ENCODE data around the gene GPR33.

The GPR33 gene

GRCh38 chr14:31487886-31488285 is at the start of gene GPR33:
Gene GPR33, minus strand, starts transcription at chr14:31488039. Its CDS starts 4,074 bp downstream, at chr14:31483965.
- ChIA-PET POLR2A (ENCODE audit: low non-redundant PET) (interaction anchor here (0.6 kb wide), 1 partner anchor 8 kb away, joined by 3 read pairs; no protein-coding TSS in a partner anchor), CTCF (interaction anchor here (0.6 to 0.7 kb wide), 2 partner anchors 670 to 912 kb away, joined by 3 to 5 read pairs; no protein-coding TSS in a partner anchor)
- TF ChIP-seq CTCF (conservative IDR thresholded peaks at IDR 0.05; ENCODE audit: low read depth) = no peak

GRCh38 chr14:31536201-31536960 is 48.5 kb upstream of the GPR33 start:
- POLR2A ChIA-PET (ENCODE audit: low non-redundant PET) = no interaction called here
- CTCF ChIA-PET = interaction anchor here (0.6 to 0.7 kb wide), 2 partner anchors 31 to 198 kb away, joined by 3 to 4 read pairs; no protein-coding TSS in a partner anchor

More at GRCh38 chr14:31487886-31488285, at the start of gene GPR33:
- H3K27ac ChIP-seq = no peak within 1 kb of the TSS
- DNase-seq (ENCODE audit: low spot score) = no peak

GRCh38 chr14:31530136-31530535 is 42.3 kb upstream of the GPR33 start:
- no peak for DNase-seq (ENCODE audit: low spot score)
- no peak overlapping the region for H3K27ac ChIP-seq
- TF ChIP-seq CTCF (conservative IDR thresholded peaks at IDR 0.05; ENCODE audit: low read depth) = no peak
- ChIA-PET CTCF (no interaction called here), POLR2A (ENCODE audit: low non-redundant PET) (no interaction called here)

More at GRCh38 chr14:31536201-31536960, 48.5 kb upstream of the GPR33 start:
- no peak for DNase-seq (ENCODE audit: low spot score)
- no peak overlapping the region for H3K27ac ChIP-seq
- no peak for TF ChIP-seq CTCF (conservative IDR thresholded peaks at IDR 0.05; ENCODE audit: low read depth)

- CTCF ChIA-PET = no interaction called here
- no peak for TF ChIP-seq CTCF (conservative IDR thresholded peaks at IDR 0.05; ENCODE audit: low read depth)
- no peak for DNase-seq (ENCODE audit: low spot score)
- POLR2A ChIA-PET (ENCODE audit: low non-redundant PET) = no interaction called here
- no peak overlapping the region for H3K27ac ChIP-seq
Measured at GRCh38 chr14:31529053-31529452, 41.2 kb upstream of the GPR33 start.

GRCh38 chr14:31527546-31527945 is 39.7 kb upstream of the GPR33 start:
- TF ChIP-seq CTCF (conservative IDR thresholded peaks at IDR 0.05; ENCODE audit: low read depth) = no peak
- CTCF ChIA-PET = interaction anchor here (0.9 kb wide), 1 partner anchor 8 kb away, joined by 5 read pairs; no protein-coding TSS in a partner anchor
- no peak overlapping the region for H3K27ac ChIP-seq
- POLR2A ChIA-PET (ENCODE audit: low non-redundant PET) = no interaction called here
- DNase-seq (ENCODE audit: low spot score) = no peak

- DNase-seq (ENCODE audit: low spot score) = no peak
- no peak for TF ChIP-seq CTCF (conservative IDR thresholded peaks at IDR 0.05; ENCODE audit: low read depth)
- CTCF ChIA-PET = interaction anchor here (0.9 kb wide), 1 partner anchor 8 kb away, joined by 5 read pairs; no protein-coding TSS in a partner anchor
- no peak overlapping the region for H3K27ac ChIP-seq
- POLR2A ChIA-PET (ENCODE audit: low non-redundant PET) = no interaction called here
Measured at GRCh38 chr14:31527087-31527486, 39.2 kb upstream of the GPR33 start.
